ENCODE data around the gene ISG20.

DNA sequence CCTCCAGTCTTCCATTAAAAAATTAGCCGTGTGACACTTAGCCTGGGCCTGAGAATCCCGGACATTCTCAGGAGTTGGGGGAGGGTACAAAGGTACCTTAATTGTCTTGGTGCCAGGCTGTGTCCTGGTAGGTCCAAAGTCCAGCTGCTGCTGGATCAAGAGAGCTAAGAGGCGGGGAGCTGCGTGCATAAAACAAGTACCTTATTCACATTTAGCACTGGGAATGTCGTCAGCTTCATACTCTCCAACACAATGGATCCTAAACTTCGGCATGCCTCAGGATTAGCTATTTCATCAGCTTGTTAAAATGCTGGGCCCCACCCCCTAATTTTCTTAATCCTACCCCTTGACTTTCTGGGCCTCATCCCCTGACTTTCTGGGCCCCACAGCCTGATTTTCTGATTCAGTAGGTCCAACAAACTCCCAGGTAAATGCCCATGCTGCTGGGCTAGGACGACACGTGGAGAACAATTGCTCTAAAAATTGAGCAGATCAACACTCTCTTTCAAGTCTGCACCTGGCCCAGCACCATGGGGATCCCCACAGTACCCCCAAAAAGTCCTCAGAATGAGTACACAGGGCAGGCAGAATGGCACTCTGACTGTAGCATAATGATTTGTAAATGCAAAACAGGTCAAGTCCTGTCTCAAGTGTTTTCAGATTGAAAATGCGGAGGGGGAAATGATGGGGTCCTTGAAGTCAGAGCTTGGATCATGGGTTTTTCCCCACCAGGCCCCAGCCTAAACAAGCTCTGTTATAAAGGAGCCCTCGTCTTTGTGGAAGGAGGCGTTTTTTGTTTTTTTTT is 23.3 kb upstream of the ISG20 start:
- TF ChIP-seq CEBPB (IDR thresholded peaks at IDR 0.05; ENCODE audit: low read depth, low read length) (no peak), KDM4A (IDR thresholded peaks at IDR 0.05; ENCODE audit: low read depth, low read length, severe bottlenecking) (no peak), POLR2AphosphoS5 (IDR thresholded peaks at IDR 0.05; ENCODE audit: low read depth, low read length) (no peak), EZH2 (IDR thresholded peaks at IDR 0.05; ENCODE audit: low read depth, low read length, severe bottlenecking) (no peak), RAD21 (IDR thresholded peaks at IDR 0.05 in 1 of 2, conservative IDR thresholded peaks at IDR 0.05 in 1 of 2; ENCODE audit: low read depth in 2 of 2, low read length in 2 of 2) (no peak), TAF1 (IDR thresholded peaks at IDR 0.05; ENCODE audit: low read depth, low read length) (no peak), KDM5A (IDR thresholded peaks at IDR 0.05; ENCODE audit: low read length) (no peak), KDM1A (IDR thresholded peaks at IDR 0.05; ENCODE audit: borderline replicate concordance, low read length) (no peak)
- TF ChIP-seq, protein P1, sequence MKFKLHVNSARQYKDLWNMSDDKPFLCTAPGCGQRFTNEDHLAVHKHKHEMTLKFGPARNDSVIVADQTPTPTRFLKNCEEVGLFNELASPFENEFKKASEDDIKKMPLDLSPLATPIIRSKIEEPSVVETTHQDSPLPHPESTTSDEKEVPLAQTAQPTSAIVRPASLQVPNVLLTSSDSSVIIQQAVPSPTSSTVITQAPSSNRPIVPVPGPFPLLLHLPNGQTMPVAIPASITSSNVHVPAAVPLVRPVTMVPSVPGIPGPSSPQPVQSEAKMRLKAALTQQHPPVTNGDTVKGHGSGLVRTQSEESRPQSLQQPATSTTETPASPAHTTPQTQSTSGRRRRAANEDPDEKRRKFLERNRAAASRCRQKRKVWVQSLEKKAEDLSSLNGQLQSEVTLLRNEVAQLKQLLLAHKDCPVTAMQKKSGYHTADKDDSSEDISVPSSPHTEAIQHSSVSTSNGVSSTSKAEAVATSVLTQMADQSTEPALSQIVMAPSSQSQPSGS (IDR thresholded peaks at IDR 0.05; ENCODE audit: low read length), result no peak
- TF ChIP-seq, protein P2, sequence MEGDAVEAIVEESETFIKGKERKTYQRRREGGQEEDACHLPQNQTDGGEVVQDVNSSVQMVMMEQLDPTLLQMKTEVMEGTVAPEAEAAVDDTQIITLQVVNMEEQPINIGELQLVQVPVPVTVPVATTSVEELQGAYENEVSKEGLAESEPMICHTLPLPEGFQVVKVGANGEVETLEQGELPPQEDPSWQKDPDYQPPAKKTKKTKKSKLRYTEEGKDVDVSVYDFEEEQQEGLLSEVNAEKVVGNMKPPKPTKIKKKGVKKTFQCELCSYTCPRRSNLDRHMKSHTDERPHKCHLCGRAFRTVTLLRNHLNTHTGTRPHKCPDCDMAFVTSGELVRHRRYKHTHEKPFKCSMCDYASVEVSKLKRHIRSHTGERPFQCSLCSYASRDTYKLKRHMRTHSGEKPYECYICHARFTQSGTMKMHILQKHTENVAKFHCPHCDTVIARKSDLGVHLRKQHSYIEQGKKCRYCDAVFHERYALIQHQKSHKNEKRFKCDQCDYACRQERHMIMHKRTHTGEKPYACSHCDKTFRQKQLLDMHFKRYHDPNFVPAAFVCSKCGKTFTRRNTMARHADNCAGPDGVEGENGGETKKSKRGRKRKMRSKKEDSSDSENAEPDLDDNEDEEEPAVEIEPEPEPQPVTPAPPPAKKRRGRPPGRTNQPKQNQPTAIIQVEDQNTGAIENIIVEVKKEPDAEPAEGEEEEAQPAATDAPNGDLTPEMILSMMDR (IDR thresholded peaks at IDR 0.05; ENCODE audit: control extremely low read depth in 1 of 3, insufficient read depth in 1 of 3, low read depth in 1 of 3, low read length in 3 of 3), result no peak
